GM18909 (cell line): Measurements from ENCODE around the gene VSTM2L.

ENCODE experiments used
- ATAC-seq: cut with Tn5 transposase; IDR thresholded peaks from one replicate; pipeline ENCODE4 v1.9.1; 2021; ENCODE audit warnings: mild to moderate bottlenecking; ENCODE audit not compliant: unreplicated experiment, poor library complexity

Gene VSTM2L

GRCh38 chr20:37983286-37983685, 80.4 kb downstream of the VSTM2L start:
- ATAC-seq: no peak

DNA sequence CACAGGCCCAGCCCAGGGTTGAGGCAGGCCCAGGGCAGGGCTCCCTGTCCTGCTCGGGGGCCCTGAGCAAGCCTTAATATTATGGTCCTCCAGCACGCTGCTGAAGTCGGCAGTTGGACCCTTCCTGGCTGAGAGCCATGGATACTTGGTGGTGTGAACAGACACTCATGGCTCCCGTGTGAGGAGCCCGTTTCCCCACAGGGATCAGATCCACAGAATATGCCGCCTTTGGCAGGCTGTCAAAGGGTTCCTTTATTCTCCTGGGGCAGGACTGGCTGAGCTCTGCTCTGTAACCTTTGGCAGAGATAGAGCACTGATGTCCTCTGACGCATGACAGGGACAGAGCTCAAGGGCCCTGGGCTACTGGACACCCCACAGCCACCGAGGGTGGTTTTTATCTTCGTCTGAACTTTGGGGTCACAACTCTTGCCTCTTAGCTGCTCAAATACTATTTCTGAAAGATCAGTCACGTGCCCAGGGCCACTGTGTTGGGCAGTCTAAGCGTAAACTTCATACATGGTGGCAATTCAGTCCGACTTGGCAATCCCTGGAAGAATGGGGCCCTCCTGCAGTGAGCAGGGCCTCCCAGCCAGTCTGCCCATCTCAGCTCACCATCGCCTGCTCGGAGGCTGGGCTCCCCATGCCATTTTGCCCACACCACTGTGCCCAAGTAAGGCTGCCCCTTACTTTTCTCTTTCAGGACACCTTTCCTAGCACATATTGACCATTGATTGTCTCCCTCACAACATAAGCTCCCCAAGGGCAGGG, 81.3 kb downstream of the VSTM2L start:
- ATAC-seq: no peak

DNA sequence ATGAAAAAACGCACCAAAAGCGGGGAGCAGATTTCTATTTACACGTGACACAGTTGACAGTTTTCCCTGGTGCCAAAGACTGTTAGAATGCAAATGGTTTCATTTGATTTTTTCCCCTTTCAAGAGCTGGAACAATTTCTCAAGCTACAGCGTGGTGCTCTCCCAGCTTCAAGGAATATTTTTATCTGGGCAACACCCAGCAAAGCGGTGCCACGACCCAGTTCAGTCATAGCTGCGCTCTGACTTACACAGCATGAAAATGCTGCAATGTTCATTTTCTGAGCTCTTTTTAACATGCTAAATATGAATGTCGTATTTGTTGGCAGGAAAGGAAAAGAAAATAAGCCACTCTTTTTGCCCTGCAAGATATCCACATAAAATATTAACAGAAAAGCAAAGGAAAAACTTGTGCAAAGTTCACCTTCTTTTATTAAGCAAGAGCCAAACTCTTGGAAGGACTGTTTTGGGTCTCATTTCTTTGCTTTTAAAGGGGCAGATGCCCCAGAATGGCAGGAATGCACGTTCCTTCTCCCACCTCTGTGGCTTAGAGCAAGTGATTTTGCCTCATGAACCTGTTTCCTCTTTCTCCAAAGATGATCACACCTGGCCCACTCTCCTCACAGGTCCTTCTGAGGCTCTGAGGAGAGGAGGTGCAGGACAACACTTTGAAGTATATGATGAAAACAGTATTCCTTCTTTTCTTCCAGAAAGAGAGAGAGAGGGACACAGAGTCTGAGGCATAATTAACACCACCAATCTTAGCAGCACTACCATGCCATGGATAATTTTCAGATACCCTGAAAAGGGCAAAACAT, 83.3 kb downstream of the VSTM2L start:
- ATAC-seq: no peak

DNA sequence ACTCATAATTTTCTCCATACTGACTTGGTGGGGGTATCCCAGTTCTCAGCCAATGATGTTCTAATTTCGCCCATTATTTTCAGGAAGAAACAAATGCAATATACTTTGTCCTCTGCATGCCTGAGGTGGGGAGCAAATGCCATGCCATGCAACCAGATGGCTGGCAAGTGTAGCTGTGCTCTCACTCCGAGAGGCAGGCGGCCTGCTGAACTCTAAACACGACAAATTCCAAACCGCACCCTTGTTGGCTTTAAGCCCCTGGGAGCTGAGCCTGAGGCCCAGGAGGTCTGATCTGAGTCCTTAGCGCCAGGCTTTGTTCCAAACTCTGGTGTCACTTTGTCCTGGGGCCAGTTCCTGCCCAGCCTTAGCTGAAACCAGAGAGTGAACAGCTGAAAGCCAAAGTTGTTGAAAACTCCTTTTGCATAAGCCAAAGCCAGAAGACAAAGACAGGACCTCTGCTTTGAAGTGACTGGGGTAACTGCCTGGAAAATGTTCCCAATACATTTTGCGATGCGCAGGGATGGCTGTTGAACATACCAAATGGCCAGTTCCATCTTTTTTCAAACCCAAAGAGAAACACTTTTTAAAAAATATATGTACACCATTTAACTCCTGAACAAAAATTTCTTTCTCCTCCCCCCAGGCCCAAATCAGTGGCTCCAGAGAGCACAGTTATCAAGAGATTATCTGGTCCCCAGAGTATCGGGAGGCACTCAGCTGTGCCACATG, 84.1 kb downstream of the VSTM2L start:
- no peak for ATAC-seq

DNA sequence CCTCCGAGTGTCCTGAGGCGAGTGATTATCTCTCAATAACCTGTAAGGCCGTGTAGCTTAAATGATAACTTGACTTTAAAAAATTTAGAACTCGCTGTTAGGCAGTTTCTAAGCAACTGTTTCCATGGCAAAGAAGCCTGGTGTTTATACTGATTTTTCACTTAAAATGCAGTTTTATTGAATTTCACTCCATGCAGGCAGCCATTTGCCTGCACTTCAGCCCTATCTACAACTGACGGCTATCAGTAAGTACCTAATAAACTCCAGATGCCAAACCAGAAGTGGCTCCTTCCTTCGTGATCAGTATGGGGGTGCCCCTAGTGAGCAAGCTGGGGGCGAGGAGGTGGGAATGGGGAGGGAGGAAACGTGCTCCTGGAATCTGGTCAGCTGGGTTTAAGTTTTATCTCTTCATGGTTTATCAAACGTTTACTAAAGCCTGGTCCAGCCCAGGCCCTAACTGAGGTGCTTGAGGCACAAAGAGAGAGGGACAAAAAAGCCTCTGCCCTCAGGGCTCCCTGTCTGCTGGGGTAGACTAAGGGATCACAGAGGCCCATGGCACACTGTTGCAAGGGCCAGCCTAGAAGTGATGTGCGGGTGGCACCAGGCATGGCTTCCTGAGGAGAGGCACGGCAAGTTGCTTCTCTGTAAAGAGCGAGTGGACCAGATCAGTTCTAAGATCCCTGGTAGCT, 84.8 kb downstream of the VSTM2L start:
- ATAC-seq: no peak

GRCh38 chr20:37988306-37988954, 85.5 kb downstream of the VSTM2L start:
- ATAC-seq: no peak

DNA sequence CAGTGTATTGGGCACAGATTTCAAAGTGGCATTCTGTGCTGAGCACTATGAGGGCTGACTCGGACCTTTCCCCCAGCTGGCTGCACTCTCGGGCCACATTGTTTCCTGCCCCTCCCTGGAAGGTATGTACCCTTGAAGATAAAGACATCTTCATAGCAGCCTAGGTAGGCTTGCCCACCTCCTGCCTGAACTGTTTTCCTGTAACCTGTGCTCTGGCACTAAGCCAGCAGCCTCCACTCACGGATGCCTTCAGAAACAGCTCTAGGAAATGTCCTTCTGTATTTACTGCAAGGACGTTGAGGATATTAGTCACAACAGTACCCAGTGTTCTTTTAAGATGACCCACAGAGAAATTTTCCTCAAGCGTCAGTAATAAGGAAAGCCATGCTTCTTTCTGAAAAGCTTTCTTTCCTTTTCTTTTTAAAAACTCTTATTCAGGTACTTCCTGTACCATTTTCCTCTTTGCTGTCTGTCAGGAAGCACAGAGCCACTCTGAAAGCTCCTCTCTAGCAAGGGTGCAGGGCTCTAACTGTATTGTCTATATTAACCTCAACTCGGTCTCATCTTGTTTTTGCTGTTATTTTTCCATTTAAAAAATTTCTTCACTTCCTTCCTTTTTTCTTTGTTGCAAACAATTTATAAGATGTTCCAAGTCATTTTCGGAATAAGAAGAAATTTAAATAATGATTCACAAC, 86.8 kb downstream of the VSTM2L start:
- ATAC-seq: no peak

DNA sequence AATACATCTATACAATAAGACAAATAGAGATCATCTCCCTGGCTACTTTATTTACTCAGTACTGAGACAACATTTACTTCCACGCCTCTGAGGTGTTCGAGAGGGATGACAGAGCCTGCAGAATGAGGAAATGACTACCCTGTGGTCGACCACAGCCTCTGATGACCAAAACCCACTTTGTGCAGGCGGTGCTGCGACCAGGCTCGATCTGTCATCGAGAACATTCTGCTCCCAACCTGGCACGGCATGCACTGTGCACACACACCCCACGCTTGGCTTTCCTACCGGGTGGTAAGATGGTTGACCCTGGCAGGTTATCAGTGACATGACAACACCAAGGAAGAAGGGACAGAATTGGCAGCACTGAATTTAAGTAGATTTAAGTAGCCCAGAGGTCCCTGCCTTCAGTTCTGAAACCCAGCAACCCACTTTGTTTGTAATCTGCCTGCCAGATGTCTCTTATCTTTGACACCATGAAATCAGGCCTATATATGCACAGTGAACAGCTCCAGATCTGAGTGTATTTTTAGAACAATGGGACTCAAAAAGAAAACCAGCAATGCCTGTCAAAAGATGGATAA, 87.7 kb downstream of the VSTM2L start:
- ATAC-seq: peak; percentile 94

GRCh38 chr20:37991157-37991866, 88.4 kb downstream of the VSTM2L start:
- no peak for ATAC-seq

DNA sequence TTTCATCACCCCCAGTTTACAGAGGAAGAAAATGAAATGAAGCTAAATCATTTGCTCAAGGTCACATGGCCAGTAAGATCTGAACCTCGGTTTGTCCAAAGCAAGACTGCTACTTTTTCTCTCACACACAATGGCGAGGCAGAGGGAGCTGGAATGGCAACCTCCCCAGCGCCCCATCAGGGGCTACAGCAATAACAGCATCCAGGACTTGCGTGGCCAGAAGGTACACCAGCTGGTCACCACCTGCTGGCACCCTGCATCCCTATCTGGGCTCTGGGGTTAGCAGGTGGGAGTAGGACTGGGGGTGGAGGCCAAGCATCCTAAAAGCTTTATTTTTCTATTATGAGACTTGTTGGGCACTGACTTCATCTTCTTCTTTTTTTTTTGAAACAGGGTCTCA, 89.0 kb downstream of the VSTM2L start:
- ATAC-seq: no peak

DNA sequence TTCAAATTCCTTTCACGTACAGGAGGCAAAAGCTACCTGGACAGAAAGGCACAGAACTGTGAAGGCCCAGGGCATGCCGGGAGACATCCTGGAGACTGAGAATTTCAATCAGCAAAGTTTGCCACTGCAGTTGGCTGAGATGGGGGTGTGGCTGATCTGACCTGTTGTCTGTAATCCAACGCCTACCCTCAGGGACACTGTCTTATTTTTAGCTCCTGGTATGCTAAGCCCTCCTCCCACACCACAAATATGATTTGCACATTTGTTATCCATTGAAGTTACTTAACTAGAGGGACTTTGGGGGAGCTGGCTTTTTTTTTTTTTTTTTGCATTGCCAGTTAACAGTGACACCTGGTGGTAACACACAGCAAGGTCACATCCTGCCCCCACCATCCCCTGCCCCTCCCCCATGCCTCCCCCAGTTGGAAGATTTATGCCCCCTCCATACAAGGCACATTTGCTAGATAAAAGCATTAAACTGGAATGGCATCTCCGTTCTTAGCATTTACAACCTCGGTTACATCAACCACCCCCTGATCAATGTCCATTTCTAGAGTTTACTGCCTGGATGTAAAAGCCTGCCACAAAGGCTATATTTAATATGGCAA, 90.0 kb downstream of the VSTM2L start:
- ATAC-seq: no peak

DNA sequence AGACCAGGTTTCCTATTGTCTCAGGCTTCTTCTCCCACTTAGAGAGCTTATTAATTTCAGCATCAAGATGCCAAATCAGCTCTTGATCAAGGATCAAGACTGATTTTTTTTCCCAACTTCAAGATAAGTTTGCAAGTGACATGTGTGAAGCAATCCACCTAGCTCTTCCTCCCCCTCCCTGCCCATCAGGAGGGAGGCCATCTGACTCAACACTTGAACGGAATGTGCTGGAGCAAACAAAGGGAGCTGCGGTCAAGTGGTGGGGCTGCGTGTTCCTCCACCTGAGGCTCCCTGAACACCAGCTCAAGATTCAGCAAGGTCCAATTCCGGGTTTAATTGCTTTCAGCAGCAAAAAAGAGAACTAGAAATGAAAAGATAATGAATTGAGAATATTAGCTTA, 91.6 kb downstream of the VSTM2L start:
- ATAC-seq: no peak
